Neural cell (in vitro differentiated cells): Measurements from ENCODE around the gene FCHSD2. TPM values are rescaled to one million over a fixed set of nuclear protein-coding genes. Genes with fewer than 3 reads are reported as not detected.
"Not testable (repeated sequence)": the region's sequence is repeated elsewhere in the genome, so short reads cannot be mapped to it uniquely, and the experiment has no call there.

Source experiments
- H2AFZ ChIP-seq: fragments of 200-600, 300-800 bp; sonication (generic), shearing (Covaris generic); 2 replicates; pipeline ENCODE4 v1.6.0; 2014; ENCODE audit warnings: low read depth, mild to moderate bottlenecking, antibody characterized with exemption, low read length, moderate library complexity
- H3F3A ChIP-seq: fragments of 200-600 bp; shearing (Covaris generic); 2 replicates; pipeline ENCODE4 v1.6.1; 2016; ENCODE audit warnings: mild to moderate bottlenecking, moderate library complexity, mixed read lengths, antibody characterized with exemption, low read length; ENCODE audit not compliant: insufficient read depth, poor library complexity, severe bottlenecking
- H3K27ac ChIP-seq: fragments of 200-600, 300-800 bp; sonication (generic), shearing (Covaris generic); 2 replicates; pipeline ENCODE4 v1.5.1; 2014; ENCODE audit warnings: mild to moderate bottlenecking, low read length, moderate library complexity
- H3K27me3 ChIP-seq: fragments of 300-800, 200-600 bp; sonication (generic), shearing (Covaris generic); 2 replicates; pipeline ENCODE4 v1.6.0; 2014; ENCODE audit warnings: mild to moderate bottlenecking, low read depth, low read length, moderate library complexity; ENCODE audit not compliant: insufficient read depth
- H3K36me3 ChIP-seq: fragments of 300-800, 200-600 bp; sonication (generic), shearing (Covaris generic); 2 replicates; pipeline ENCODE4 v1.5.1; 2014; ENCODE audit warnings: mild to moderate bottlenecking, antibody characterized with exemption, low read length, moderate library complexity; ENCODE audit not compliant: insufficient read depth
- H3K4me2 ChIP-seq: fragments of 300-800, 200-600 bp; sonication (generic), shearing (Covaris generic); 2 replicates; pipeline ENCODE4 v1.6.0; 2014; ENCODE audit warnings: mild to moderate bottlenecking, low read length
- H3K4me3 ChIP-seq: fragments of 300-800, 200-600 bp; sonication (generic), shearing (Covaris generic); 2 replicates; pipeline ENCODE4 v1.5.1; 2014; ENCODE audit warnings: mild to moderate bottlenecking, low read length, moderate library complexity
- H3K79me2 ChIP-seq: fragments of 200-600 bp; shearing (Covaris generic); replicated peaks from 2 replicates; pipeline ENCODE4 v1.6.0; 2014; ENCODE audit warnings: mild to moderate bottlenecking, low read length, moderate library complexity; ENCODE audit not compliant: insufficient read depth
- H3K9ac ChIP-seq: fragments of 300-800, 200-600 bp; sonication (generic), shearing (Covaris generic); 2 replicates; pipeline ENCODE4 v1.6.1; 2016; ENCODE audit warnings: mild to moderate bottlenecking, low read length, mixed read lengths
- H3K9me2 ChIP-seq: fragments of 200-600 bp; shearing (Covaris generic); 2 replicates; pipeline ENCODE4 v1.6.1; 2016; ENCODE audit warnings: mild to moderate bottlenecking, low read length, mixed read lengths; ENCODE audit not compliant: insufficient read depth
- H3K9me3 ChIP-seq: fragments of 200-600, 300-800 bp; sonication (generic), shearing (Covaris generic); 2 replicates; pipeline ENCODE4 v1.6.1; 2016; ENCODE audit warnings: mild to moderate bottlenecking, mixed run types, low read length, moderate library complexity, mixed read lengths
- H4K20me1 ChIP-seq: fragments of 200-600 bp; shearing (Covaris generic); 2 replicates; pipeline ENCODE4 v1.6.1; 2016; ENCODE audit warnings: mild to moderate bottlenecking, mixed run types; ENCODE audit not compliant: insufficient read depth
- CTCF ChIP-seq: fragments of 450-650 bp; IDR thresholded peaks from 2 replicates; pipeline ENCODE4 v1.5.1; 2014; ENCODE audit warnings: antibody characterized with exemption, mild to moderate bottlenecking, moderate library complexity; ENCODE audit not compliant: poor library complexity, severe bottlenecking
- EP300 ChIP-seq: fragments of 450-650 bp; conservative IDR thresholded peaks from 2 replicates; pipeline ENCODE4 v1.6.1; 2014; ENCODE audit warnings: antibody characterized with exemption, mild to moderate bottlenecking, moderate library complexity; ENCODE audit not compliant: poor library complexity, severe bottlenecking
- EZH2 ChIP-seq: fragments of 200-600, 300-800 bp; shearing (Covaris generic), sonication (generic); IDR thresholded peaks from 2 replicates; pipeline ENCODE4 v1.6.1; 2014; ENCODE audit warnings: antibody characterized with exemption, low read length, borderline replicate concordance, mild to moderate bottlenecking; ENCODE audit not compliant: insufficient read depth, poor library complexity, severe bottlenecking
- MXI1 ChIP-seq: fragments of 450-650 bp; conservative IDR thresholded peaks from 2 replicates; pipeline ENCODE4 v1.6.1; 2014; ENCODE audit warnings: antibody characterized with exemption, mild to moderate bottlenecking; ENCODE audit not compliant: poor library complexity, severe bottlenecking
- POLR2AphosphoS5 ChIP-seq: IDR thresholded peaks from 2 replicates; pipeline ENCODE4 v1.6.1; 2012
- RAD21 ChIP-seq: fragments of 450-650 bp; conservative IDR thresholded peaks from 2 replicates; pipeline ENCODE4 v1.6.1; 2014; ENCODE audit warnings: antibody characterized with exemption, mild to moderate bottlenecking, moderate library complexity
- SMC3 ChIP-seq: fragments of 450-650 bp; conservative IDR thresholded peaks from 2 replicates; pipeline ENCODE4 v1.6.1; 2014; ENCODE audit warnings: antibody characterized with exemption, mild to moderate bottlenecking, moderate library complexity; ENCODE audit not compliant: poor library complexity
- TAF1 ChIP-seq: IDR thresholded peaks from 2 replicates; pipeline ENCODE4 v1.6.1; 2012; ENCODE audit warnings: low read depth
- polyA plus RNA-seq: library from polyadenylated mRNA; depleted of rRNA; stranded (reverse); fragments of >200 nt; gene quantifications from 2 replicates; pipeline ENCODE4 v1.2.3, GENCODE V29; 2014
- TF ChIP-seq, protein P1 (sequence below): IDR thresholded peaks from 2 replicates; pipeline ENCODE4 v1.6.1; 2012; ENCODE audit warnings: borderline replicate concordance

FCHSD2 gene
- polyA plus RNA-seq, 1 donor from 2014 or later: 40.8 TPM

DNA sequence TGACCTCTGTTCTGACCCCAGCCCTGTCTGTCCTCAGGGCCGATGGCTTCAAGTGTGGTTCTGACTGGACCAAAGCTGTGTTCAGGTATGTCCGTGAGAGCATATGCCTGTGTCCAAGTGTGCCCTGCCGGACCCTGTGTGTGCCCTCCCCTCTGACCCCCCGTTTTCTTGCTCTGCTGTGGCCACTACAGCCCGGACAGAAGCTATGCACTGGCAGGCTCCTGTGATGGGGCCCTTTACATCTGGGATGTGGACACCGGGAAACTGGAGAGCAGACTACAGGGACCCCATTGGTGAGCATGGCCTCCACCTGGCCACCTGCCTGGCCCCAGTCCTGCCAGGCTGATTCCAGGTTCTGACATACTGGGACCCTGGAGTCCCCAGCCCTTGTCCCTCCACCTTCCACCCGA is 313.4 kb downstream of the FCHSD2 start:
- Histone ChIP-seq H3K4me2 (no peak overlapping the region), H3K9ac (no peak overlapping the region), H2AFZ (no peak overlapping the region)

DNA sequence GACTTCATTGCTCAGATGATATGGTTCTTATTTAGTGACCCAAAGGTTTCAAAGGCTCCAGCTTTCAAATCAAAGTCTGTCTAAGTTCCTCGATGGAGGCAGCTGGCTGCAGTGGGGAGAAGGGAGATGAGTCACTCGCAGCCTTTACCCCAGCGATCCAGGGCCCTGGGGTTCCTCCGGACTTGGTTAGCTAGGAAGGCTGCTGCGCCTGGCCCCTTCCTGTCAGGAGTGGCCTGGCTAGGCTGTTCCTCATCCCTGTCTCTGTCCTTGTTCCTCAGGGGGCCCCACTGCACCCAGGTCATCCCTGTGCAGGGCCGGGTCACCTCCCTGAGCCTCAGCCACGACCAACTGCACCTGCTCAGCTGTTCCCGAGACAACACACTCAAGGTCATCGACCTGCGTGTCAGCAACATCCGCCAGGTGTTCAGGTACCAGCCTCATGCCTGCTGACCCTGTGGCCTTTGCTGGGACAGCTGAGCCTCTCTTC is 314.0 kb downstream of the FCHSD2 start:
- no peaks in the 10 kb centered on the region for H4K20me1 ChIP-seq
- no peak overlapping the region for H3K4me3 ChIP-seq
- H3F3A ChIP-seq: no peaks in the 10 kb centered on the region
- no peak overlapping the region for H2AFZ ChIP-seq
- no peaks in the 10 kb centered on the region for H3K9me2 ChIP-seq
- H3K9ac ChIP-seq: no peak overlapping the region
- no peaks in the 10 kb centered on the region for H3K9me3 ChIP-seq
- no peaks in the 10 kb centered on the region for H3K79me2 ChIP-seq
- no peaks in the 10 kb centered on the region for H3K27me3 ChIP-seq
- no peaks in the 10 kb centered on the region for H3K36me3 ChIP-seq
- TF ChIP-seq SMC3 (no peak), RAD21 (no peak), POLR2AphosphoS5 (no peak), EZH2 (no peak), CTCF (no peak), EP300 (no peak), MXI1 (no peak), TAF1 (no peak)
- TF ChIP-seq, protein P1, sequence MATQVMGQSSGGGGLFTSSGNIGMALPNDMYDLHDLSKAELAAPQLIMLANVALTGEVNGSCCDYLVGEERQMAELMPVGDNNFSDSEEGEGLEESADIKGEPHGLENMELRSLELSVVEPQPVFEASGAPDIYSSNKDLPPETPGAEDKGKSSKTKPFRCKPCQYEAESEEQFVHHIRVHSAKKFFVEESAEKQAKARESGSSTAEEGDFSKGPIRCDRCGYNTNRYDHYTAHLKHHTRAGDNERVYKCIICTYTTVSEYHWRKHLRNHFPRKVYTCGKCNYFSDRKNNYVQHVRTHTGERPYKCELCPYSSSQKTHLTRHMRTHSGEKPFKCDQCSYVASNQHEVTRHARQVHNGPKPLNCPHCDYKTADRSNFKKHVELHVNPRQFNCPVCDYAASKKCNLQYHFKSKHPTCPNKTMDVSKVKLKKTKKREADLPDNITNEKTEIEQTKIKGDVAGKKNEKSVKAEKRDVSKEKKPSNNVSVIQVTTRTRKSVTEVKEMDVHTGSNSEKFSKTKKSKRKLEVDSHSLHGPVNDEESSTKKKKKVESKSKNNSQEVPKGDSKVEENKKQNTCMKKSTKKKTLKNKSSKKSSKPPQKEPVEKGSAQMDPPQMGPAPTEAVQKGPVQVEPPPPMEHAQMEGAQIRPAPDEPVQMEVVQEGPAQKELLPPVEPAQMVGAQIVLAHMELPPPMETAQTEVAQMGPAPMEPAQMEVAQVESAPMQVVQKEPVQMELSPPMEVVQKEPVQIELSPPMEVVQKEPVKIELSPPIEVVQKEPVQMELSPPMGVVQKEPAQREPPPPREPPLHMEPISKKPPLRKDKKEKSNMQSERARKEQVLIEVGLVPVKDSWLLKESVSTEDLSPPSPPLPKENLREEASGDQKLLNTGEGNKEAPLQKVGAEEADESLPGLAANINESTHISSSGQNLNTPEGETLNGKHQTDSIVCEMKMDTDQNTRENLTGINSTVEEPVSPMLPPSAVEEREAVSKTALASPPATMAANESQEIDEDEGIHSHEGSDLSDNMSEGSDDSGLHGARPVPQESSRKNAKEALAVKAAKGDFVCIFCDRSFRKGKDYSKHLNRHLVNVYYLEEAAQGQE: no peak
- H3K4me2 ChIP-seq: no peak overlapping the region
- H3K27ac ChIP-seq: no peak overlapping the region

More for the DNA sequence above, 313.4 kb downstream of the FCHSD2 start:
- H3K4me3 ChIP-seq: no peak overlapping the region
- H3K9me3 ChIP-seq: no peaks in the 10 kb centered on the region
- no peaks in the 10 kb centered on the region for H3F3A ChIP-seq
- TF ChIP-seq EP300: no peak
- TF ChIP-seq SMC3: no peak
- no peak for TF ChIP-seq TAF1
- TF ChIP-seq MXI1: no peak
- TF ChIP-seq, protein P1: no peak
- no peaks in the 10 kb centered on the region for H3K27me3 ChIP-seq
- H3K9me2 ChIP-seq: no peaks in the 10 kb centered on the region
- H3K36me3 ChIP-seq: no peaks in the 10 kb centered on the region
- no peaks in the 10 kb centered on the region for H4K20me1 ChIP-seq
- H3K27ac ChIP-seq: no peak overlapping the region
- no peaks in the 10 kb centered on the region for H3K79me2 ChIP-seq

- not testable (repeated sequence) for H3K79me2 ChIP-seq, H3K27ac ChIP-seq, H3K27me3 ChIP-seq, H3K4me2 ChIP-seq, H4K20me1 ChIP-seq, H3K4me3 ChIP-seq, H3K9me2 ChIP-seq, H3F3A ChIP-seq, H2AFZ ChIP-seq, H3K36me3 ChIP-seq, H3K9me3 ChIP-seq, H3K9ac ChIP-seq
Measured at GRCh38 chr11:72827656-72828055, 314.5 kb downstream of the FCHSD2 start.
